Chondrocyte (in vitro differentiated cells): ENCODE data around the gene CCT3. TPM values are rescaled to one million over a fixed set of nuclear protein-coding genes. Genes with fewer than 3 reads are reported as not detected.

Experiments used
- DNase-seq: peaks from one replicate; pipeline ENCODE4 v3.0.0; 2021; ENCODE audit warnings: mixed read lengths, low spot score
- H3K27ac Mint-ChIP-seq: one replicate; pipeline ENCODE4 v1.8.0; 2021; ENCODE audit warnings: mild to moderate bottlenecking, moderate library complexity, mixed read lengths; ENCODE audit not compliant: unreplicated experiment
- H3K27me3 Mint-ChIP-seq: 2 replicates; pipeline ENCODE4 v1.8.0; 2021; ENCODE audit warnings: low read depth, mixed read lengths
- H3K36me3 Mint-ChIP-seq: 2 replicates; pipeline ENCODE4 v1.8.0; 2021; ENCODE audit warnings: low read depth, mixed read lengths
- H3K4me1 Mint-ChIP-seq: 2 replicates; pipeline ENCODE4 v1.8.0; 2021; ENCODE audit warnings: low read depth, mild to moderate bottlenecking, mixed read lengths
- H3K4me3 Mint-ChIP-seq: one replicate; pipeline ENCODE4 v1.8.0; 2021; ENCODE audit warnings: mild to moderate bottlenecking, moderate library complexity, mixed read lengths; ENCODE audit not compliant: unreplicated experiment
- H3K9me3 Mint-ChIP-seq: 2 replicates; pipeline ENCODE4 v1.8.0; 2021; ENCODE audit warnings: low read depth, mixed read lengths
- CTCF ChIP-seq: fragments of 200-600 bp; sonication (generic); IDR thresholded peaks from 2 replicates; pipeline ENCODE4 v1.5.0; 2021; ENCODE audit warnings: antibody characterized with exemption, mild to moderate bottlenecking, moderate library complexity
- total RNA-seq: library from RNA; stranded (reverse); gene quantifications from 3 replicates; pipeline ENCODE4 v1.2.1, GENCODE V29; 2021

CCT3 gene
- total RNA-seq, 1 donor from 2014 or later, result 161 TPM

- H3K27me3 Mint-ChIP-seq, result no peaks in the 10 kb centered on the region
- H3K36me3 Mint-ChIP-seq, result no peaks in the 10 kb centered on the region
- TF ChIP-seq CTCF, result peak; percentile 39
- H3K9me3 Mint-ChIP-seq, result no peaks in the 10 kb centered on the region
- no peak overlapping the region for H3K4me3 Mint-ChIP-seq
- no peak for DNase-seq
- H3K27ac Mint-ChIP-seq, result no peak overlapping the region
- peaks cover 7% of the 10 kb centered on the region for H3K4me1 Mint-ChIP-seq
Measured at GRCh38 chr1:156379420-156380165, 41.5 kb upstream of the CCT3 start.

- no peak for DNase-seq
- Mint-ChIP-seq H3K4me3 (no peak overlapping the region), H3K27me3 (no peaks in the 10 kb centered on the region), H3K36me3 (no peaks in the 10 kb centered on the region), H3K4me1 (peaks cover 7% of the 10 kb centered on the region), H3K27ac (no peak overlapping the region), H3K9me3 (no peaks in the 10 kb centered on the region)
- no peak for TF ChIP-seq CTCF
Measured at GRCh38 chr1:156378557-156378956, 40.5 kb upstream of the CCT3 start.

- Mint-ChIP-seq H3K9me3 (no peaks in the 10 kb centered on the region), H3K36me3 (no peaks in the 10 kb centered on the region), H3K4me1 (peaks cover 7% of the 10 kb centered on the region), H3K4me3 (no peak overlapping the region), H3K27me3 (peaks cover 9% of the 10 kb centered on the region), H3K27ac (no peak overlapping the region)
- TF ChIP-seq CTCF, result no peak
- DNase-seq, result no peak
Measured at GRCh38 chr1:156376958-156377919, 39.1 kb upstream of the CCT3 start.

GRCh38 chr1:156376146-156376545 lies 38.1 kb upstream of the CCT3 start:
- Mint-ChIP-seq H3K9me3 (no peaks in the 10 kb centered on the region), H3K4me1 (peaks cover 7% of the 10 kb centered on the region), H3K27me3 (peaks cover 12% of the 10 kb centered on the region), H3K27ac (no peak overlapping the region), H3K36me3 (no peaks in the 10 kb centered on the region), H3K4me3 (no peak overlapping the region)
- no peak for DNase-seq
- peak; percentile 40 for TF ChIP-seq CTCF

GRCh38 chr1:156373546-156373945 lies 35.5 kb upstream of the CCT3 start:
- DNase-seq, result no peak
- no peak for TF ChIP-seq CTCF
- Mint-ChIP-seq H3K9me3 (no peaks in the 10 kb centered on the region), H3K36me3 (no peaks in the 10 kb centered on the region), H3K4me1 (peaks cover 6% of the 10 kb centered on the region), H3K4me3 (no peak overlapping the region), H3K27me3 (peaks cover 13% of the 10 kb centered on the region), H3K27ac (no peak overlapping the region)
